Nucleus accumbens (tissue), 56 donors: ENCODE results near the gene NBDY.
"Not testable (repeated sequence)": the region's sequence is repeated elsewhere in the genome, so short reads cannot be mapped to it uniquely, and the experiment has no call there.

ENCODE experiments used
- DNase-seq, 56 donors: peaks; one replicate each; lab custom pipeline; 2025; lab: John Stamatoyannopoulos, UW

Gene NBDY

DNA sequence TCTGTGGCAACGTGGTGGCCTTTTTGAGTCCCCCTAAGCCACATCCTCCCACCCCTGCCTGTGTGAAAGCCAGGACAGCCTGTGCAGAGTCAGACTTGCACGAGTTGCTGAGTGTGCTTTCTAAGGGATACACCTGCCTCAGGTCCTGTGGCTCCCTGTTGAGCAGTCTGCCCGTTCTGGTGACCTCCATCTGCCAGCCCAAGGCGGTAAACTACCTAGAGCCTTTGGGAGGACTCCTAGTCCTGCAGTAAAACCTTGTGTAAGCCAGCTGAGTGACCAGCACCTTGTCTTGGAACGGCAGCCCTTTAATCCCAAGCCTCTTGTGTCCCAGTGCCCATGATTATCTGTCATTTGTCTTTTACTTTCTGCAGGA is 69.3 kb downstream of the NBDY start:
- DNase-seq = no peak

DNA sequence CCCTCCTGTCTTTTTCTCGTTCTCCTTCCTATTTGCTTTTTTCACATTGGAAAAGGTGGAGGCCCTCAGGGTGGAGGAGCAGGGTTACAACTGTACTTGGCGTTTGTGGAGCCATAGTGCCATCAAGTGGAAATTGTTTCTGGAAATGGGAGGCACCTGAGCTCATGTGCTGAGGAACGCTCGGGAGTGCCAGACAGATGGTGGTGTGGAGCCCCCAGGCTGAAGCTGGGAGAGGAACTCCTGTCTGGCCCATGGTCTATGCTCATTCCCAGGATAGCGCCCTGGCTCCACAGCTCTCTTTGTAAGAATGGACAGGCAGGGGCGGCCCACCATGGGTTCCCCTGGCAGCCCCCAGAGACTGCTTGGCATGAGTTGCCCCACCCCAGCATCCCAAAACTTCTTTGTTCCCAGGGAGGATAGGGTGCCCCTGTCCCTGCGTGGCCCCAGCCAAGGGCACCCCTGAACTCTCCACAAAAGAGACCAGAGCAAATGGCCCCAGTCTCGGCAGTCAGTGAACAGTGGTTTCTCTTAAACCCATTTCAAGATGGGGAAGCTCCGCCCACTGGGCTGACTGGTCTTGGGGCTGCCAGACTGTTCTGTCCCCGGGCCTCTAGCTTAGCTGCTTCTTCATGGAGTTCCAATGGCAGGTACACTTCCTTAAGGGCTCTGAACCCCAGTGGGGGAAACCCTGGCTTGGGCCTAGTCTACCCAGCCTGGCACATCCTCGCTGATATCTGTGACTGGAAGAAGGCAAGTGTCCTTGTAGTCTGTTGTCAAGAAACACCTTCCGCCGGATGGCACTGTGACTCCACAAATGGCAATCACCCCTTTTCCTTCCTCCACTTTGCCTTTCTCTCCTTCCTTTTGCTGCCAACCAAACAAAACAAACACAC is 70.1 kb downstream of the NBDY start:
- peak in 18 of 56 donors; percentile 12 to 74 (median 28) for DNase-seq

DNA sequence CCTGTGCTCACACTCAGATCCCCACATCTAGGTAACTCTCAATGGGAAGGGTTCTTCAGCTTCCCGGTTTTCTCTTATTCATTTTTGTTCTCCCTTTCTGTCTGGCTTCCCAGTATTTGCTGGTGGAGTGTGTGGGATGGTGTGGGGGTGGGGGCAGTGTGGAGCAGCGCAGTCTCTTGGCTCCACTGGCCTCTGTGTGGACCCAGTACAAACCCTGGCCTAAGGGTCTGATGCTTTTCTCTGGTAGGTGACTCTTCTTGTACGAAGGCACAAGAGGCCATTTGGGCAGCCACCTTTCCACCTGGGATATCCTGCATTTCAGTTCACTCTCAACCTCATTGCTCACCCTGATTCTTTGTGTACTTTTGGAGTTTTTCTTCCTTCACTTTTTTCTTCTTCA is 71.3 kb downstream of the NBDY start:
- DNase-seq = no peak

DNA sequence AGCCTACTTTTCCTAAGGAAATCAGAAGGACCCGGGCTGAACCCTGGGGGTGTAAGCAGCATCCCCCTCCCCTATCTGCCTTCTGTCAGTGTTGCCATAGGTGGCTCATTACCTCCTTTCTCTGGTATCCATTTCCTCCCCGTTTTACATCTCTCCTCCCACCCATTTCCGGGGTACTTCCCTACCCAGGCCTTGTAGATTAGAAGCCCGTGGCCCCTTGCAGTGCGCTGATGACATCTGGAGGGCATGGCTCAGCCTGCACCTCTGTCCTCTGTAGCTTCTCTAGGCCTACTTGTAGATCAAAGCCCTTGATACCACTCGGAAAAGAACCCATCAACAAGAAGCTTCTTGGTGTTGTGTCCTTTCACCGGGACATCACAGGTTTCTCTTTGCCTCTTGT is 71.8 kb downstream of the NBDY start:
- no peak for DNase-seq

DNA sequence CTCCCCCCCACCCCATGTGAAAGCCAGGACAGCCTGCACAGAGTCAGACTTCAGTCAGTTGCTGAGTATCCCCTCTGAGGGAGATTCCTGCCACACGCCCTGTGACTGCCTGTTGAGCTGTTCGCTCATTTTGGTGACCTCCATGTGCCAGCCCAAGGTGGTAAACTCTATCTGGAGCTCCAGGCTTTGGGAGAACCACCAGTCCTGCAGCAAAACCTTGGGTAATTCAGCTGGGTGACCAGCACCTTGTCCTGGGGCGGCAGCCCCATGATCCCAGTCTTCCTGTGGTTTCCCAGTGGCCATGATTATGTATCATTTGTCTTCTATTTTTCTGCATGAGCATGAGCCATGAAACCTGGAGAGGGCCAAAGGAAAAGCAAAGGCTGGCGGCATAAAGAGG is 73.4 kb downstream of the NBDY start:
- no peak for DNase-seq

DNA sequence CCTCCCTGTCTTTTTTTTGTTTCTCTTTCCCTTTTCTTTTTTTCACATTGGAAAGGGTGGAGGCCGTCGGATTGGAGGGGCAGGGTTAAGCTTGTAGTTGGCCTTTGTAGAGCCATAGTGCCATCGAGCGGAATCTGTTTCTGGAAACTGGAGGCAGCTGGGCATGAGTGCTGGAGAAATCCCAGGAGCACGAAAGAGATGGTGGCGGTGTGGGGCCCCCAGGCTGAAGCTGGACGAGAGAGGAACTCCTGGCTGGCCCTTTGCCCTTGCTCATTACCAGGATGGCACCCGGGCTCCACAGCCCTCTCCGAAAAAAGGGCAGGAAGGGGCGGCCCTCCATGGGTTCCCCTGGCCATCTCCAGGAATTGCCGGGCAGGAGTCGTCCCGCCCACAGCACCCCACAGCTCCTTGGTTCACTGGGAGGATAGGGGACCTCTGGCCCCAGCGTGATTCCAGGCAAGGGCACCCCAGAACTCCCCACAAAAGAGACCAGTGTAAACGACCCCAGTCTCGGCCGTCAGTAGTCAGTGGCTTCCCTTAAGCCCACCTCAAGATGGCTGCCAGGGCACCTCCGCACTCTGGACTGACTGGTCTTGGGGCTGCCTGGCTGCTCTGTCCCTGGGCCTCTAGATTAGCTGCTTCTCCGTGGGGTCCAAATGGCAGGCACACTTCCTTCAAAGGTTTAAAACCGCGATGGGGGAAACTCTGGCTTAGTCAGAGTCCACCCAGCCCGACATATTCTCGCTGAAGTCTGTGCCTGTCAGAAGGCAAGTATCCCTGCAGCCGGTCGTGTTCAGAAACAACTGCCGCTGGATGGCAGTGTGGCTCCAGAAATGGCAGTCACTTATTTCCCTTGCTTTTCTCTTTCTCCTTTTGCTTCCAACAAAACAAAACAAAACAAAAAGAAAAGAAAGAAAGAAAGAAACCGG is 74.1 kb downstream of the NBDY start:
- DNase-seq = peak in 51 of 56 donors; percentile 2 to 90 (median 71)

DNA sequence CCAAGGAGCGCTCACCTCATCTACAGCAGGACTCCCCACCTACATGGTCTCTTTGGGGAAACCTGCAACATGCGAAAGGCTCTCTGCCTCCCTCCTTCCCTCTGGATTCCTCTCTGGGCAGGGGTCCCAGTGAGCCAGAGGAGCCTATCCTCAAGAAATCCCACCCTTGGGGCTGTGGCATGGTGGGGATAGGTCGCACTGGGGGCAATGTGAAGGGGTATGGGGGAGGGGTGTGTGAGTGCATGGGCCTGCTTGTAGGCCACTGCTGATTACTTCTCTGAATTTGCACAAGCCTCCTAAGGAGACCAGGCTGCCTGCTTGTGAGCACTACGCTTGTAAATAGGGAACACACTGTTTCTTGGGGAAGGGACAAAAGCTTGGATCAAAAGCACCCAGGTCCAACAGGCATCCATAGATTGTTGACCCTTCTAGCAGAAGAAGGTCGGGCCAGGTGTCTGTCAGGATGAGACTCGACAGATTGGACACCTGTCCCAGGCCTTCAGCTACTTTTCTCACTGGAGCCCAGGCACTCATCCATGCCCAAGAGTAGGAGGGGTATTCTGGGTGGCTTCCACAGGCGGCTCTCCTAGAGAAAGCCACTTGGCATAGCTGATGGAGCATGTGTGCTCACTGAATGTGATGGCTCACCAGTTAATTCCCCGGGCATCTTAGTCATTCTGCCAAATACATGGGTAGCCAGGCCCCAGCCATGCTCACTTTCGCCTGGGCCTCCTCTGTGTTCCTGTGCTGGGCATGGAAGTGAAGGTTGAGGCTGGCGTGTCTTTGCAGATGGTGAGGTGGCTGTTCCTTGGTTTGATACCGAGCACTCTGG is 75.0 kb downstream of the NBDY start:
- DNase-seq = peak in 5 of 56 donors; percentile 14 to 59 (median 36)

DNA sequence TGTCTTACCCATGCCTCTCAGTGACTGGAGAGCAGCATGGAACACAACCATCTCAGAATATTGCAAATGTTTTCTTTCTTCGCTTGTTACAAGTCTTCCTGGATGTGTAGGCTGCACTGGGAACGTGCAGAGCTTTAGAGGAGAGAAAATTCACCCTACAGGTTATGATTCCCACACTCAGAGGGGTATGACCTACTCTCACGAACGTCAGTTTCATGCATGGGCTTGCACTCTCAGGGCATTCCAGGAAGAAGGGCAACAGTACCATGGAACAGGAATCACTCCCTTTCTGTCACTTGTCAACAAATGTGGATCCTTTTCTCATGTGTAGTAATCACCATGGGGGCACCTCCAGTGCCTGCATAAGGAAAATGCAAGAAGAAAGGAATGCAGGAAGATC is 75.8 kb downstream of the NBDY start:
- no peak for DNase-seq

DNA sequence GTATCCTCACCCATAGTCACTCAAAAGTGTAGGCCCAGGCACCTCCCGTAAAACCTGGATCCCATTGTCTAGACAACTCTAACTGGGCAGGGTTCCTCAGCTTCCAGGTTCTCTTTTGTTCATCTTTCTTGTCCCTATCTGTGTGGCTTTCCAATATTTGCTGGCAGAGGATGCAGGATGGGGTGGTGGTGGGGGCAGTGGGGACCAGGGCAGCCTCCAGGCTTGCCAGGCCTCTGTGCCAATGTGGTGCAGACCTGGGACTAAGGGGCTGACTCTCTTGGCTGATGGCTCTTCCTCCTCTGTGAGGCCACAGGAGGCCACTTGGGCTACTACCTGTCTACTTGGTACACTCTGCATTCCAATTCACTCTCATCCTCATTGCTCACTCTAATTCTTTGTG is 76.4 kb downstream of the NBDY start:
- no peak for DNase-seq

DNA sequence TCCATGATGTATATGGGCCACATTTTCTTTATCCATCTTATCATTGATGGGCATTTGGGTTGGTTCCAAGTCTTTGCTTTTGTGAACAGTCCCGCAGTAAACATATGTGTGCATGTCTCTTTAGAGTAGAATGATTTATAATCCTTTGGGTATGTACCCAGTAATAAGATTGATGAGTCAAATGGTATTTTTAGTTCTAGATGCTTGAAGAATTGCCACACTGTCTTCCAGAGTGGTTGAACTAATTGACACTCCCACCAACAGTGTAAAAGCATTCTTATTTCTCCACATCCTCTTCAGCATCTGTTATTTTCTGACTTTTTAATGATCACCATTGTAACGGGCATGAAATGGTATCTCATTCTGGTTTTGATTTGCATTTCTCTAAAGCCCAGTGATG is 77.1 kb downstream of the NBDY start:
- DNase-seq = not testable (repeated sequence)

DNA sequence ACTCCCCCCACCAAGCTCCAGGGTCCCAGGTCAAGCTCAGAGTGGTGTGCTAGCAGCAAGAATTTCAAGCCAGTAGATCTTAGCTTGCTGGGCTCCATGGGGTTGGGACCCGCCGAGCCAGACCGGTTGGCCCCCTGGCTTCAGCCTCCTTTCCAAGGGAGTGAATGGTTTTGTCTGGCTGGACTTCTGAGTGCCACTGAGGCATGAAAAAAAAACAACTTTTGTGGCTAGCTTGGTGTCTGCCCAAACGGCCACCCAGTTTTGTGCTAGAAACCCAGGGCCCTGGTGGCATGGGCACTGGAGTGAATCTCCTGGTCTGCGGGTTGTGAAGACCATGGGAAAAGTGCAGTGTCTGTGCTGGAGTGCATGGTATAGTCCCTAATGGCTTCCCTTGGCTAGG is 82.6 kb downstream of the NBDY start:
- no peak for DNase-seq

DNA sequence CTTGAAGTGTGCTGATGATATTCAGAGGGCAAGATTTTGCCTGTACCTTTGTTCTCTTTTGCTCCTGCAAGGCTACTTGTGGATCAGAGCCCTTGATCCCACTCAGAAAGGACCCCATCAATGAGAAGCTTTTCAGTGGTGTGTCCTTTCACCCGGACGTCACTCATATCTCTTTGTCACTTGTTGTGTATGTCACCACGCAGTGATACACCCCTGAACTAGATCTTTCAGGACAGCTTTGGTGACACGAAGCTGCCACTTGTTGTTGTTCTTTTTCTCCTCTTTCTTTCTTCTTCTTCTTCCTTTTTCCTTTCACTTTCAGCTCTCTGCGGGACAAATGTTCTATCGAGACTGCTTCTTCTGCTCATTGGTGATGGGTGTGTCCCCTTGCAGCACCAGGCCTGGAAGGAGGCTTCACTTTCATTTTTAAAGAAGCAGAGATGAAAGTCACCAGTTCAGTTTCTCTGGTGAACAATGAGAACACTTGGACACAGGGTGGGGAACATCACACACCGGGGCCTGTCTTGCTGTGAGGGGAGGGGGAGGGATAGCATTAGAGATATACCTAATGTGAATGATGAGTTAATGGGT is 83.6 kb downstream of the NBDY start:
- DNase-seq = no peak

DNA sequence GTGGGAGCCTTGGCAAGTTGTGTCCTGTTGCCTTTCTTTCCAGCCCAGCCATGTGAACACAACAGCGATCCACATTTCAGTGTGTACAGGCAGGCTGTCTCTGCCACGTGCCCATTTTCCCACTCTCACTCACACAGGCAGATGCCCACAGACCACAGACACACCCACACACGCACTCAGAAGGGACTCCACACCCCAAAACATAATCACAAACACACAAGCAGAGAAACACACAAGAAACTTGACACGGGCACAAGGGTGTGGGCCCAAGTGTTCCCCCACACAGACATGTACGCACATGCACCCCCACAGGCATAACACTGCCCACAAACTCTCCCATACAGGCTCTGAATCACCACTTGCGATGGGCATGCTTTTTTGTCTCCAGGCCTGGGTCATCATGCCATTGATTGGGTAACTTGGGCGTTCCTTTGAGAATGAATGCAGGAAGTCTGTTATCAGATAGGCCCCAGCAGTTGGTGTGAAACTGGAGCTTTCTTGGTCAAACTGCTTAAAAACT is 84.3 kb downstream of the NBDY start:
- DNase-seq = peak in 1 of 56 donors; percentile 14

DNA sequence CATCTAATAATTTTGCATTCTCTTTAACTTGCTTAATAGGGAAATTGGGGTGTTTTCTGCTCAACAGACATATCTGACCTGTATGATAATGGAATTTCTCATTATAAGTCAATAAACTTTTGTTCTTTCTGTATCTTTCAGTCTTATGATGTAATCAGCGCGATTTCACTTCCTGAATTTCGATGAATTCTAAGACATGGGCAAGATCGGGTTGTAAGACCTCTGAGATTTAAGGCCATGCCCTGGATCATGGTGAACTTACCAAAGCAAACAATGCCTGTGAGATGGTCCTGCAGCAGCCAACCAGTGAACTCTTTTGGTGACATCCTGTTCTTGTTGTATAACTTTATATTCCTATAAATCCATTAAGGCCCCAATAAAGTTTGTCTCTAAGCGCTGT is 88.1 kb downstream of the NBDY start:
- no peak for DNase-seq

DNA sequence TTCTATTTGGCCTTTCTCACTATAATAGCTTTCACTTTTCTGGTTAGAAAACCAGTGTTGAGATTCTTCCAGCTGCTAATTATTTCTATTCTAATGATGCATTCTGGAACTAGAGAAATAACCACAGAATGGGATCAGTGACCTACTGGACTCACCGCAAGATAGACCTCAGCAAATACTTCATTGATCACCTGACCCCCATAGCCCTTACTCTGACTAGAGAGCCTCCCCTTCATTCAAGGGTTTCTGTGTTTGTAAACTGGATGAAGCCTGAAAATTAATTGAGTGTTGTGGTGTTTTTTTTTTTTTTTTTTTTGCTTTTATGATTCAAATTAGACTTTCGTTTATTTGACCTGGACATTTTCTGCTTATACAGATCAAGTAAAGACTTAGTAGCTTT is 97.0 kb downstream of the NBDY start:
- no peak for DNase-seq

DNA sequence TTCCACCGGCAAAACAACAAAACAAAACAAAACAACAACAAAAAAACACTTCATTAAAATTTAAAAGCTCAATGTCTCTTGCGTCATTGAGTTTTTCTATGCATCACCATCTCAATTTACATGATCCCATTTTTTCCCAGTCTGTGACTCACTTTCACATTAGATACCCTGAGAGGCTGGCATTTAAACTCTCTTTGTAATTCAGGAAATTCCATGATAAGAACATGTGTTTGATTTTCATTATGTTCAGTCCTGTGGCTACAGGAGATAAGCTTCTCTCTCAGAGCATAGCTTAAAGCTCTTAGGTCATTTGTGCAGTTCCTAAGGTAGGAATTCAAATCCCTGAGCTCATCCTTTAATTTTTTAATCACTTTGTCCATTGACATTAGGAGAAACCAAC is 104.6 kb downstream of the NBDY start:
- DNase-seq = no peak

DNA sequence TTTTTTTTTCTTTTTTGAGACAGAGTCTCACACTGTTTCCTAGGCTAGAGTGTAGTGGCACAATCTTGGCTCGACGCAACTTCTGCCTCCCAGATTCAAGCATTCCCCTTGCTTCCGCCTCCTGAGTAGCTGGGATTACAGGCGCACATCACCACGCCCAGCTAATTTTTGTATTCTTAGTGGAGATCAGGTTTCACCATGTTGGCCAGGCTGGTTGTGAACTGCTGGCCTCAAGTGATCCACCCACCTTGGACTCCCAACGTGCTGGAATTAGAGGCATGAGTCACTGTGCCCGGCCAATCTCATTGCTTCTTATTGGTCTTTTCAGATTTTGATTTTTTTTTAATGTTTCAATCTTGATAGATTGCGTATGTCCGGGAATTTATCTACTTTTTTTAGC is 124.4 kb downstream of the NBDY start:
- DNase-seq = no peak

DNA sequence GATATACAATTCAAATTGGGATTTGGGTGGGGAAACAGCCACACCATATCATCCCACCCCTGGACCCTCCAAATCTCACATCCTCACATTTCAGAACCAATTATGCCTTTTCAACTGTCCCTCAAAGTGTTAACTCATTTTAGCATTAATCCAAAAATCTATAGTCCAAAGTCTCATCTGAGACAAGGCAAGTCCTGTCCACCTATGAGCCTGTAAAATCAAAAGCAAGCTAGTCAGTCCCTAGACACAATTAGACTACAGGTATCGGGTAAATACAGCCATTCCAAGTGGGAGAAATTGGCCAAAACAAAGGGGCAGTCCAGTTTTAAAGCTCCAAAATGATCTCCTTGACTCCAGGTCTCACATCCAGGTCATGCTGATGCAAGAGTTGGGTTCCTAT is 128.0 kb downstream of the NBDY start:
- no peak for DNase-seq

DNA sequence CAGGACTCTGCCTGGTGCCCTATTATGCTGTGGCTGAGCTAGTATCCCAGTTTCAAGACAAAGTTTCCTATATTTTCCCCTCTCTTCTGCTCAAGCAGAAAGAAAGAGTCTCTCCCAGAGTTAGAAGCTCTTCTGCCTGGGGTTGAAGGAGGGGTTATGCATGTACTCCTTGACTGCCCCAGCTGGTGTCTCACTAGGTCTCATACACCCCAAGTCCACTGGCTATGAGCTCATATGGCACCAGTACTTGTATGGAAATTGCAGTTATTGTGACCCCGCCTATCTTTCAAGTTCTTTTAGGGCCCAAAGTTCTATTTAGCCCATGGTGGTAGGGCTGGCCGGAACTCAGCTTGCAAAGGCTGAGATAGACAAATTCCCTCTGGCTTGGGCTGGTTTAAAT is 131.8 kb downstream of the NBDY start:
- no peak for DNase-seq
